Activated naive CD8-positive, alpha-beta T cell treated with anti-CD3 and anti-CD28 coated beads, Interleukin-2, amount 50 U/mL, for 24 hours (primary cell): Measurements from ENCODE around the gene TMEM240.
"Not testable (repeated sequence)": the region's sequence is repeated elsewhere in the genome, so short reads cannot be mapped to it uniquely, and the experiment has no call there.

Experiments used
- ATAC-seq: fragments of 150-1000 bp; cut with Tn5 transposase; one replicate; pipeline ENCODE4 v1.10.0; 2021
- DNase-seq: peaks from one replicate; pipeline ENCODE4 v3.0.0; 2021
- H3K27ac Mint-ChIP-seq: one replicate; pipeline ENCODE4 v1.8.0; 2021; ENCODE audit warnings: mild to moderate bottlenecking, mixed read lengths
- H3K27me3 Mint-ChIP-seq: one replicate; pipeline ENCODE4 v1.8.0; 2021; ENCODE audit warnings: mixed read lengths
- H3K36me3 Mint-ChIP-seq: one replicate; pipeline ENCODE4 v1.8.0; 2021; ENCODE audit warnings: low read depth, mixed read lengths
- H3K4me1 Mint-ChIP-seq: one replicate; pipeline ENCODE4 v1.8.0; 2021; ENCODE audit warnings: mixed read lengths
- H3K4me3 Mint-ChIP-seq: one replicate; pipeline ENCODE4 v1.8.0; 2021; ENCODE audit warnings: mild to moderate bottlenecking, moderate library complexity, mixed read lengths
- H3K9me3 Mint-ChIP-seq: one replicate; pipeline ENCODE4 v1.8.0; 2021; ENCODE audit warnings: mixed read lengths

The TMEM240 gene

GRCh38 chr1:1563688-1564087 lies 23.3 kb upstream of the TMEM240 start:
- Mint-ChIP-seq H3K36me3 (peaks cover 37% of the 10 kb centered on the region), H3K4me3 (no peak overlapping the region), H3K27me3 (no peaks in the 10 kb centered on the region), H3K9me3 (no peaks in the 10 kb centered on the region), H3K4me1 (peaks cover 17% of the 10 kb centered on the region), H3K27ac (no peak overlapping the region)
- no peak for ATAC-seq
- no peak for DNase-seq

GRCh38 chr1:1562556-1563195 lies 22.3 kb upstream of the TMEM240 start:
- Mint-ChIP-seq H3K36me3 (peaks cover 37% of the 10 kb centered on the region), H3K27ac (no peak overlapping the region), H3K4me1 (peaks cover 13% of the 10 kb centered on the region), H3K27me3 (no peaks in the 10 kb centered on the region), H3K4me3 (no peak overlapping the region), H3K9me3 (no peaks in the 10 kb centered on the region)
- DNase-seq: no peak
- ATAC-seq: no peak

GRCh38 chr1:1561801-1562470 lies 21.5 kb upstream of the TMEM240 start:
- peaks cover 31% of the 10 kb centered on the region for H3K36me3 Mint-ChIP-seq

GRCh38 chr1:1560178-1560577 lies 19.8 kb upstream of the TMEM240 start:
- H3K4me1 Mint-ChIP-seq: peaks cover 2% of the 10 kb centered on the region
- no peaks in the 10 kb centered on the region for H3K9me3 Mint-ChIP-seq
- no peak overlapping the region for H3K27ac Mint-ChIP-seq
- H3K36me3 Mint-ChIP-seq: peaks cover 24% of the 10 kb centered on the region
- DNase-seq (no peak), ATAC-seq (no peak)
- H3K27me3 Mint-ChIP-seq: no peaks in the 10 kb centered on the region
- no peak overlapping the region for H3K4me3 Mint-ChIP-seq

More at GRCh38 chr1:1561801-1562470, 21.5 kb upstream of the TMEM240 start:
- H3K27ac Mint-ChIP-seq: no peak overlapping the region
- DNase-seq (no peak), ATAC-seq (no peak)
- H3K4me1 Mint-ChIP-seq: peaks cover 8% of the 10 kb centered on the region
- no peaks in the 10 kb centered on the region for H3K9me3 Mint-ChIP-seq
- H3K27me3 Mint-ChIP-seq: no peaks in the 10 kb centered on the region
- no peak overlapping the region for H3K4me3 Mint-ChIP-seq

GRCh38 chr1:1559066-1559465 lies 18.6 kb upstream of the TMEM240 start:
- ATAC-seq (no peak), DNase-seq (no peak)
- Mint-ChIP-seq H3K9me3 (no peaks in the 10 kb centered on the region), H3K4me1 (peaks cover 2% of the 10 kb centered on the region), H3K4me3 (no peak overlapping the region), H3K27ac (peak overlapping the region; percentile 52), H3K36me3 (peaks cover 16% of the 10 kb centered on the region), H3K27me3 (no peaks in the 10 kb centered on the region)

- peaks cover 11% of the 10 kb centered on the region for H3K36me3 Mint-ChIP-seq
- no peak for DNase-seq
- no peak for ATAC-seq
- no peaks in the 10 kb centered on the region for H3K27me3 Mint-ChIP-seq
- H3K27ac Mint-ChIP-seq: peak overlapping the region; percentile 52
- no peaks in the 10 kb centered on the region for H3K9me3 Mint-ChIP-seq
- peaks cover 2% of the 10 kb centered on the region for H3K4me1 Mint-ChIP-seq
- H3K4me3 Mint-ChIP-seq: no peak overlapping the region
These were observed 18.2 kb upstream of the TMEM240 start for GRCh38 chr1:1558591-1558990.

GRCh38 chr1:1557688-1558087 lies 17.3 kb upstream of the TMEM240 start:
- H3K36me3 Mint-ChIP-seq: peaks cover 10% of the 10 kb centered on the region
- DNase-seq, H3K9me3 Mint-ChIP-seq, H3K27ac Mint-ChIP-seq, H3K4me1 Mint-ChIP-seq, ATAC-seq, H3K4me3 Mint-ChIP-seq, H3K27me3 Mint-ChIP-seq: not testable (repeated sequence)

- H3K27ac Mint-ChIP-seq, H3K36me3 Mint-ChIP-seq, ATAC-seq, H3K4me1 Mint-ChIP-seq, H3K27me3 Mint-ChIP-seq, H3K4me3 Mint-ChIP-seq, H3K9me3 Mint-ChIP-seq, DNase-seq: not testable (repeated sequence)
These were observed 16.5 kb upstream of the TMEM240 start for GRCh38 chr1:1556961-1557360.

- Mint-ChIP-seq H3K27ac (no peak overlapping the region), H3K4me3 (no peak overlapping the region), H3K27me3 (no peaks in the 10 kb centered on the region), H3K4me1 (peaks cover 2% of the 10 kb centered on the region), H3K36me3 (peaks cover 4% of the 10 kb centered on the region), H3K9me3 (no peaks in the 10 kb centered on the region)
- no peak for ATAC-seq
- DNase-seq: no peak
These were observed 16.1 kb upstream of the TMEM240 start for GRCh38 chr1:1556505-1556904.

- Mint-ChIP-seq H3K27me3 (no peaks in the 10 kb centered on the region), H3K4me3 (no peak overlapping the region), H3K4me1 (peaks cover 2% of the 10 kb centered on the region), H3K27ac (no peak overlapping the region), H3K36me3 (peaks cover 4% of the 10 kb centered on the region), H3K9me3 (no peaks in the 10 kb centered on the region)
- ATAC-seq (no peak), DNase-seq (no peak)
These were observed 14.8 kb upstream of the TMEM240 start for GRCh38 chr1:1554926-1555915.

- H3K9me3 Mint-ChIP-seq: no peaks in the 10 kb centered on the region
- H3K36me3 Mint-ChIP-seq: peaks cover 4% of the 10 kb centered on the region
- no peaks in the 10 kb centered on the region for H3K27me3 Mint-ChIP-seq
- DNase-seq (no peak), ATAC-seq (no peak)
- no peak overlapping the region for H3K4me3 Mint-ChIP-seq
- peaks cover 2% of the 10 kb centered on the region for H3K4me1 Mint-ChIP-seq
- H3K27ac Mint-ChIP-seq: no peak overlapping the region
These were observed 14.1 kb upstream of the TMEM240 start for GRCh38 chr1:1554550-1554925.

GRCh38 chr1:1553821-1554494 lies 13.5 kb upstream of the TMEM240 start:
- DNase-seq: no peak
- Mint-ChIP-seq H3K9me3 (no peaks in the 10 kb centered on the region), H3K27me3 (no peaks in the 10 kb centered on the region), H3K4me3 (no peak overlapping the region), H3K36me3 (peaks cover 2% of the 10 kb centered on the region), H3K4me1 (peaks cover 2% of the 10 kb centered on the region), H3K27ac (no peak overlapping the region)
- no peak for ATAC-seq

GRCh38 chr1:1552263-1552639 lies 11.8 kb upstream of the TMEM240 start:
- Mint-ChIP-seq H3K4me1 (peaks cover 2% of the 10 kb centered on the region), H3K36me3 (peaks cover 2% of the 10 kb centered on the region), H3K27me3 (no peaks in the 10 kb centered on the region), H3K27ac (no peak overlapping the region), H3K4me3 (no peak overlapping the region), H3K9me3 (no peaks in the 10 kb centered on the region)
- ATAC-seq: no peak
- no peak for DNase-seq

GRCh38 chr1:1551524-1552262 lies 11.3 kb upstream of the TMEM240 start:
- Mint-ChIP-seq H3K36me3 (peaks cover 2% of the 10 kb centered on the region), H3K27me3 (no peaks in the 10 kb centered on the region), H3K27ac (no peak overlapping the region), H3K4me3 (no peak overlapping the region), H3K9me3 (no peaks in the 10 kb centered on the region), H3K4me1 (peaks cover 2% of the 10 kb centered on the region)
- no peak for DNase-seq
- no peak for ATAC-seq
